Small intestine (tissue), 7 donors: Measurements from ENCODE around the gene SKAP1. TPM values are rescaled to one million over a fixed set of nuclear protein-coding genes. Genes with fewer than 3 reads are reported as not detected.
A peak's percentile ranks its signal among the peaks of the same experiment; 100 is the strongest.

ENCODE experiments used
- DNase-seq, 2 donors: peaks; one replicate each; pipeline versions ENCODE4 v3.0.0 to v3.0.0-alpha.2; 2013
- FAIRE-seq: peaks from 2 replicates; lab custom pipeline; 2012; peaks lifted over from hg19 to GRCh38; lab: Jason Lieb, UNC
- H3K27ac ChIP-seq, 3 donors: one replicate each; pipeline ENCODE4 v1.5.1; 2013; ENCODE audit warnings: low read length in 2 of 3, mild to moderate bottlenecking in 2 of 3, control low read depth in 1 of 3, inconsistent platforms in 1 of 3, low read depth in 1 of 3, moderate library complexity in 1 of 3
- H3K27me3 ChIP-seq, 3 donors: one replicate each; pipeline ENCODE4 v1.6.1; 2013; ENCODE audit warnings: low read length in 3 of 3, inconsistent platforms in 1 of 3; ENCODE audit not compliant: control insufficient read depth in 3 of 3, insufficient read depth in 3 of 3
- H3K36me3 ChIP-seq, 3 donors: one replicate each; pipeline ENCODE4 v1.6.1; 2013; ENCODE audit warnings: low read length in 3 of 3, inconsistent platforms in 1 of 3, low read depth in 1 of 3, mild to moderate bottlenecking in 1 of 3, moderate library complexity in 1 of 3; ENCODE audit not compliant: control insufficient read depth in 3 of 3, insufficient read depth in 2 of 3
- H3K4me1 ChIP-seq, 3 donors: one replicate each; pipeline ENCODE4 v1.6.1; 2013; ENCODE audit warnings: low read length in 2 of 3, inconsistent platforms in 1 of 3, low read depth in 1 of 3, mild to moderate bottlenecking in 1 of 3, moderate library complexity in 1 of 3; ENCODE audit not compliant: control insufficient read depth in 3 of 3, insufficient read depth in 2 of 3
- H3K4me3 ChIP-seq, 3 donors: one replicate each; pipeline ENCODE4 v1.5.1; 2013; ENCODE audit warnings: low read length in 3 of 3, control low read depth in 1 of 3, inconsistent platforms in 1 of 3, low read depth in 1 of 3, mild to moderate bottlenecking in 1 of 3, moderate library complexity in 1 of 3
- H3K9me3 ChIP-seq, 2 donors: one replicate each; pipeline ENCODE4 v1.6.1; 2013; ENCODE audit warnings: low read depth in 1 of 2, low read length in 1 of 2; ENCODE audit not compliant: control insufficient read depth in 2 of 2, insufficient read depth in 1 of 2
- WGBS, 3 donors: extraction: QIAGEN DNeasy Blood & Tissue Kit; methylation state at CpG; one replicate each; pipeline ENCODE4 v1.1.7; 2013; 5-methylcytosine and 5-hydroxymethylcytosine counted together
- polyA plus RNA-seq, 4 donors: library from polyadenylated mRNA; stranded (reverse) in 3 of 4; unstranded in 1 of 4; fragments of 200-250 nt in 3 of 4; fragments of 120-200 nt in 1 of 4; gene quantifications; one replicate each; pipeline versions ENCODE4 v1.2.1 to v1.2.3, GENCODE V29; 2013
- donor health status: healthy with polysubstance abuse.
- donor health status: control.
- donor health status: control.
- donor health status: Bipolar disorder and iron deficiency.
- donor health status: healthy.

SKAP1 gene
- polyA plus RNA-seq, 4 donors: 1.8 to 8.1 (median 2.1) TPM

- FAIRE-seq: no peak
- 1% methylated on average over 58 to 64 of the region's 64 CpGs for WGBS, 3 donors
These were observed 322.6 kb downstream of the SKAP1 start, which contains the start of gene SNX11 for GRCh38 chr17:48107137-48108055. SNX11 (plus strand) TSS chr17:48107766; CDS start chr17:48112044, 4,278 bp downstream.

GRCh38 chr17:48106802-48107136 is 323.2 kb downstream of the SKAP1 start:
- Histone ChIP-seq H3K27me3 (no peaks in the 10 kb centered on the region), H3K36me3 (peaks cover 0 to 5% (median 0%) of the 10 kb centered on the region in 3 donors), H3K4me1 (peaks cover 0 to 6% (median 0%) of the 10 kb centered on the region in 3 donors), H3K9me3 (no peaks in the 10 kb centered on the region), H3K4me3 (peak overlapping the region in 2 of 3 donors; percentile 74 to 86), H3K27ac (peak overlapping the region in 2 of 3 donors; percentile 95 to 99)
- DNase-seq: no peak
- WGBS, 3 donors: 32 to 44% (median 35%) methylated on average over 13 of the region's 13 CpGs
- no peak for FAIRE-seq

More at GRCh38 chr17:48107137-48108055, 322.6 kb downstream of the SKAP1 start, which contains the start of gene SNX11:
- Histone ChIP-seq H3K4me3 (peak within 1 kb of the TSS; percentile 74 to 86 (median 83)), H3K4me1 (peaks cover 0 to 6% (median 0%) of the 10 kb centered on the region in 3 donors), H3K9me3 (no peaks in the 10 kb centered on the region), H3K27me3 (no peaks in the 10 kb centered on the region), H3K27ac (peak within 1 kb of the TSS; percentile 94 to 99 (median 95)), H3K36me3 (peaks cover 0 to 5% (median 0%) of the 10 kb centered on the region in 3 donors)
- peak; percentile 92 to 96 for DNase-seq

GRCh38 chr17:48104440-48104839 is 325.6 kb downstream of the SKAP1 start:
- Histone ChIP-seq H3K9me3 (no peaks in the 10 kb centered on the region), H3K36me3 (no peaks in the 10 kb centered on the region), H3K4me1 (peaks cover 0 to 11% (median 0%) of the 10 kb centered on the region in 3 donors), H3K4me3 (no peak overlapping the region), H3K27me3 (no peaks in the 10 kb centered on the region), H3K27ac (no peak overlapping the region)
- DNase-seq: no peak
- no peak for FAIRE-seq
- WGBS, 3 donors: 86 to 89% (median 88%) methylated on average over 7 of the region's 7 CpGs

- Histone ChIP-seq H3K9me3 (no peaks in the 10 kb centered on the region), H3K27me3 (no peaks in the 10 kb centered on the region), H3K4me3 (no peak overlapping the region), H3K36me3 (no peaks in the 10 kb centered on the region), H3K4me1 (peaks cover 0 to 5% (median 0%) of the 10 kb centered on the region in 3 donors), H3K27ac (no peak overlapping the region)
- no peak for DNase-seq
- 70 to 81% (median 78%) methylated on average over 14 of the region's 14 CpGs for WGBS, 3 donors
- FAIRE-seq: no peak
These were observed 327.0 kb downstream of the SKAP1 start for GRCh38 chr17:48102798-48103715.

- Histone ChIP-seq H3K27ac (no peak overlapping the region), H3K27me3 (no peaks in the 10 kb centered on the region), H3K4me1 (peaks cover 0 to 4% (median 0%) of the 10 kb centered on the region in 3 donors), H3K9me3 (no peaks in the 10 kb centered on the region), H3K36me3 (no peaks in the 10 kb centered on the region), H3K4me3 (no peak overlapping the region)
- no peak for FAIRE-seq
- no peak for DNase-seq
- 80 to 91% (median 90%) methylated on average over 19 of the region's 19 CpGs for WGBS, 3 donors
These were observed 327.8 kb downstream of the SKAP1 start for GRCh38 chr17:48102043-48102750.

- FAIRE-seq (no peak), DNase-seq (peak; percentile 90 to 97)
- Histone ChIP-seq H3K4me3 (peak within 1 kb of the TSS; percentile 74 to 91 (median 89)), H3K9me3 (no peaks in the 10 kb centered on the region), H3K27ac (peak within 1 kb of the TSS; percentile 68 to 91 (median 88)), H3K36me3 (peaks cover 0 to 3% (median 0%) of the 10 kb centered on the region in 3 donors), H3K4me1 (peaks cover 0 to 4% (median 0%) of the 10 kb centered on the region in 3 donors), H3K27me3 (no peaks in the 10 kb centered on the region)
- 0 to 1% (median 1%) methylated on average over 49 to 79 of the region's 79 CpGs for WGBS, 3 donors
These were observed 328.8 kb downstream of the SKAP1 start, which contains the start of gene CBX1 for GRCh38 chr17:48101012-48101720. CBX1 (minus strand) TSS chr17:48101478; CDS start chr17:48077004, 24,474 bp downstream.

- no peaks in the 10 kb centered on the region for H3K9me3 ChIP-seq
- H3K27me3 ChIP-seq: no peaks in the 10 kb centered on the region
- WGBS, 3 donors: 0 to 1% (median 1%) methylated on average over 23 of the region's 23 CpGs
- peak overlapping the region in 2 of 3 donors; percentile 88 to 91 for H3K27ac ChIP-seq
- peaks cover 0 to 4% (median 0%) of the 10 kb centered on the region in 3 donors for H3K4me1 ChIP-seq
- FAIRE-seq (no peak), DNase-seq (peak in 1 of 2 donors; percentile 24)
- peaks cover 0 to 3% (median 0%) of the 10 kb centered on the region in 3 donors for H3K36me3 ChIP-seq
- peak overlapping the region; percentile 74 to 91 (median 89) for H3K4me3 ChIP-seq
These were observed 329.4 kb downstream of the SKAP1 start for GRCh38 chr17:48100591-48101011.
